PC-3 (cell line): ENCODE data around the gene ELMOD1. TPM values are rescaled to one million over a fixed set of nuclear protein-coding genes. Genes with fewer than 3 reads are reported as not detected.

Experiments used
- ATAC-seq: fragments of 200-7000 bp; cut with Tn5 transposase; 2 replicates; pipeline ENCODE4 v1.9.1; 2020; ENCODE audit warnings: mild to moderate bottlenecking, moderate library complexity
- BruUV-seq: library from RNA; stranded (reverse); fragments of 400-500 nt; replicated peaks from 2 replicates; lab custom pipeline; 2021; lab: Mats Ljungman, UMichigan
- CTCF ChIA-PET: fragments of 300-600 bp; sonication (Branson Sonifier 250); formaldehyde crosslinking; loops from one replicate; lab custom pipeline; 2022; ENCODE audit warnings: antibody characterized with exemption; lab: Charles Lee
- POLR2A ChIA-PET: fragments of 300-600 bp; sonication (Branson Sonifier 250); formaldehyde crosslinking; loops from one replicate; lab custom pipeline; 2022; ENCODE audit warnings: antibody characterized with exemption; ENCODE audit not compliant: unreplicated experiment; lab: Charles Lee
- DNase-seq: peaks from one replicate; pipeline ENCODE4 v3.0.0-alpha.2; 2015
- H2AFZ ChIP-seq: fragments of 300-600 bp; sonication (generic); 2 replicates; pipeline ENCODE4 v1.6.0; 2016; ENCODE audit warnings: antibody characterized with exemption, low read length
- H3F3A ChIP-seq: fragments of 300-600 bp; sonication (generic); one replicate; pipeline ENCODE4 v1.6.0; 2017; ENCODE audit warnings: antibody characterized with exemption, low read length, control low read depth, mild to moderate bottlenecking; ENCODE audit not compliant: unreplicated experiment
- H3K27ac ChIP-seq: fragments of 300-600 bp; sonication (generic); 2 replicates; pipeline ENCODE4 v1.5.1; 2016; ENCODE audit warnings: mild to moderate bottlenecking, low read length
- H3K27me3 ChIP-seq: fragments of 300-600 bp; sonication (generic); 2 replicates; pipeline ENCODE4 v1.6.1; 2016; ENCODE audit warnings: low read length, mixed read lengths
- H3K36me3 ChIP-seq: fragments of 300-600 bp; sonication (generic); 2 replicates; pipeline ENCODE4 v1.6.1; 2016; ENCODE audit warnings: low read depth, mixed run types, low read length, mixed read lengths
- H3K4me1 ChIP-seq: fragments of 300-600 bp; sonication (generic); 2 replicates; pipeline ENCODE4 v1.5.1; 2016; ENCODE audit warnings: low read length; ENCODE audit not compliant: insufficient read depth
- H3K4me2 ChIP-seq: fragments of 300-600 bp; sonication (generic); 2 replicates; pipeline ENCODE4 v1.6.0; 2016; ENCODE audit warnings: low read length
- H3K4me3 ChIP-seq: fragments of 300-600 bp; sonication (generic); 2 replicates; pipeline ENCODE4 v1.5.1; 2016; ENCODE audit warnings: mild to moderate bottlenecking, low read length, mixed read lengths
- H3K79me2 ChIP-seq: fragments of 300-600 bp; sonication (generic); 2 replicates; pipeline ENCODE4 v1.6.1; 2017; ENCODE audit warnings: low read length, mixed read lengths
- H3K9ac ChIP-seq: fragments of 300-600 bp; sonication (generic); 2 replicates; pipeline ENCODE4 v1.6.0; 2016; ENCODE audit warnings: mild to moderate bottlenecking, low read length
- H3K9me2 ChIP-seq: fragments of 300-600 bp; sonication (generic); replicated peaks from 2 replicates; pipeline ENCODE4 v1.6.1; 2016; ENCODE audit warnings: mixed run types, low read length, mixed read lengths
- H3K9me3 ChIP-seq: fragments of 300-600 bp; sonication (generic); 2 replicates; pipeline ENCODE4 v1.6.1; 2016; ENCODE audit warnings: low read length, mixed read lengths
- H4K20me1 ChIP-seq: fragments of 300-600 bp; sonication (generic); 2 replicates; pipeline ENCODE4 v1.6.1; 2016; ENCODE audit warnings: low read length, mixed read lengths
- EZH2 ChIP-seq: fragments of 300-600 bp; sonication (generic); IDR thresholded peaks from one replicate; pipeline ENCODE4 v1.6.1; 2017; ENCODE audit warnings: antibody characterized with exemption, mild to moderate bottlenecking, low read length; ENCODE audit not compliant: unreplicated experiment
- EZH2phosphoT487 ChIP-seq: fragments of 300-600 bp; sonication (generic); IDR thresholded peaks from 2 replicates; pipeline ENCODE4 v1.6.1; 2018; ENCODE audit warnings: mild to moderate bottlenecking, antibody characterized with exemption, low read length, borderline replicate concordance
- intact Hi-C: fragments of 100-400 bp; cut with micrococcal nuclease; formaldehyde crosslinking; loops from 2 replicates; pipeline ENCODE4 v1.9.0; 2023
- total RNA-seq: library from RNA; depleted of rRNA; stranded (reverse); fragments of >200 nt; gene quantifications from 2 replicates; pipeline ENCODE4 v1.2.3, GENCODE V29; 2014
- TF ChIP-seq, protein P1 (sequence below): fragments of 300-600 bp; sonication (generic); conservative IDR thresholded peaks from 2 replicates; pipeline ENCODE4 v1.5.1; 2017; ENCODE audit warnings: antibody characterized with exemption, low read depth, mild to moderate bottlenecking, low read length

ELMOD1 gene
- total RNA-seq, 1 experiment from 2014 or later, result not detected

DNA sequence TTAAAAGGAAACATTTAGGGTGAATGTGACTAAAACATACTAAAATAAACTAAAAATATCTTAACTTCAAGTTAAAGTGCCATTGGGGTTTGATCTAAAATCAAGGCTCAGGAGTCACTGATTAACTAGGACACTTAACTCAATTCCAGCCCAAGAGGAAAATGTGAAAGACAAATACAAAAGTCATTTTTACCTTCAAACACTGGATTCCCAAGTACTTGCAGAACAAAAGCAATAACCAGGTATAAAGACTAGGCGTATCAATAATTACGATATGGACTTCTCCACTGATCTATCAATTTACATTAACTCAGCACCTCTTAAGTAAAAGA, 41.0 kb upstream of the ELMOD1 start:
- H3K27ac ChIP-seq, result no peak overlapping the region
- H3K9ac ChIP-seq, result no peak overlapping the region
- no peak for TF ChIP-seq EZH2
- TF ChIP-seq, protein P1, sequence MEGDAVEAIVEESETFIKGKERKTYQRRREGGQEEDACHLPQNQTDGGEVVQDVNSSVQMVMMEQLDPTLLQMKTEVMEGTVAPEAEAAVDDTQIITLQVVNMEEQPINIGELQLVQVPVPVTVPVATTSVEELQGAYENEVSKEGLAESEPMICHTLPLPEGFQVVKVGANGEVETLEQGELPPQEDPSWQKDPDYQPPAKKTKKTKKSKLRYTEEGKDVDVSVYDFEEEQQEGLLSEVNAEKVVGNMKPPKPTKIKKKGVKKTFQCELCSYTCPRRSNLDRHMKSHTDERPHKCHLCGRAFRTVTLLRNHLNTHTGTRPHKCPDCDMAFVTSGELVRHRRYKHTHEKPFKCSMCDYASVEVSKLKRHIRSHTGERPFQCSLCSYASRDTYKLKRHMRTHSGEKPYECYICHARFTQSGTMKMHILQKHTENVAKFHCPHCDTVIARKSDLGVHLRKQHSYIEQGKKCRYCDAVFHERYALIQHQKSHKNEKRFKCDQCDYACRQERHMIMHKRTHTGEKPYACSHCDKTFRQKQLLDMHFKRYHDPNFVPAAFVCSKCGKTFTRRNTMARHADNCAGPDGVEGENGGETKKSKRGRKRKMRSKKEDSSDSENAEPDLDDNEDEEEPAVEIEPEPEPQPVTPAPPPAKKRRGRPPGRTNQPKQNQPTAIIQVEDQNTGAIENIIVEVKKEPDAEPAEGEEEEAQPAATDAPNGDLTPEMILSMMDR, result no peak
- TF ChIP-seq EZH2phosphoT487, result no peak
- H3F3A ChIP-seq, result peaks cover 10% of the 10 kb centered on the region
- no TSS peak for BruUV-seq
- H3K4me3 ChIP-seq, result no peak overlapping the region
- H3K36me3 ChIP-seq, result peaks cover 42% of the 10 kb centered on the region
- H3K9me2 ChIP-seq, result no peaks in the 10 kb centered on the region
- H3K4me1 ChIP-seq, result peaks cover 15% of the 10 kb centered on the region
- CTCF ChIA-PET, result interaction anchor here (0.9 to 1.9 kb wide), 3 partner anchors 13 to 146 kb away, joined by 5 to 11 read pairs (median 5); no protein-coding TSS in a partner anchor
- no peaks in the 10 kb centered on the region for H3K9me3 ChIP-seq
- H3K27me3 ChIP-seq, result no peaks in the 10 kb centered on the region
- POLR2A ChIA-PET, result interaction anchor here (1.0 kb wide), 1 partner anchor 13 kb away, joined by 6 read pairs; no protein-coding TSS in a partner anchor
- no peak overlapping the region for H3K4me2 ChIP-seq
- peaks cover under 1% of the 10 kb centered on the region; the same call in 1 of the 2 replicates for H4K20me1 ChIP-seq
- no peak for DNase-seq
- ATAC-seq, result no peak
- no peak overlapping the region for H2AFZ ChIP-seq
- intact Hi-C loops, result loop anchor here (1.0 to 5.0 kb wide), 6 partner anchors 13 to 828 kb away; no protein-coding TSS in a partner anchor
- H3K79me2 ChIP-seq, result no peaks in the 10 kb centered on the region

GRCh38 chr11:107550304-107550703, 40.6 kb upstream of the ELMOD1 start:
- Histone ChIP-seq H4K20me1 (no peaks in the 10 kb centered on the region), H3K27ac (no peak overlapping the region), H3K4me1 (peaks cover 12% of the 10 kb centered on the region), H3K9me3 (no peaks in the 10 kb centered on the region), H3K36me3 (peaks cover 42% of the 10 kb centered on the region), H3K4me2 (no peak overlapping the region), H2AFZ (no peak overlapping the region), H3F3A (peaks cover 8% of the 10 kb centered on the region), H3K9me2 (no peaks in the 10 kb centered on the region), H3K27me3 (no peaks in the 10 kb centered on the region), H3K79me2 (no peaks in the 10 kb centered on the region), H3K9ac (no peak overlapping the region), H3K4me3 (no peak overlapping the region)
- ATAC-seq (no peak), DNase-seq (no peak)
- CTCF ChIA-PET, result interaction anchor here (0.9 to 1.9 kb wide), 3 partner anchors 13 to 146 kb away, joined by 5 to 11 read pairs (median 5); no protein-coding TSS in a partner anchor
- BruUV-seq, result no TSS peak
- intact Hi-C loops, result no loop called here
- POLR2A ChIA-PET, result interaction anchor here (1.0 kb wide), 1 partner anchor 13 kb away, joined by 6 read pairs; no protein-coding TSS in a partner anchor
- TF ChIP-seq EZH2, result no peak
- TF ChIP-seq EZH2phosphoT487, result no peak

DNA sequence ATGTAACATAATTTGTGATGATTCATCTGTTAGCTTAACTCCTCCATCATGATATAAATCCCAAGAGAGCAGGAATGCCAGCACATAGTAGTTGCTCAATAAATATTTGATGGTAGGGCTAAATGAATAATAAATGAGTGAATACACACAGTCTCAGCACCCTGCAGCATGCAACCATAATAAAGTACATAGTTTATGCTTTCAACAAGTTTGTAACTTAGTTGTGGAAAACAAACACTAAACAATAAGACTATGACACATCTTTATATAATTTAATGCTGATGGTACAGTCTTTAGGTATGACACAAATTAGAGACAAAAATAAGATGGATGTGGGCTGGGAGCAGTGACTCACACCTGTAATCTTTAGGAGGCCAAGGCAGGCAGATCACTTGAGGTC, 29.3 kb upstream of the ELMOD1 start:
- Histone ChIP-seq H3K79me2 (peaks cover 34% of the 10 kb centered on the region), H4K20me1 (no peaks in the 10 kb centered on the region), H3K27ac (peak overlapping the region; percentile 92), H3K4me3 (no peak overlapping the region), H3K36me3 (peaks cover 6% of the 10 kb centered on the region; the same call in 1 of the 2 replicates), H2AFZ (no peak overlapping the region), H3K4me2 (peak overlapping the region; percentile 86; the same call in 1 of the 2 replicates), H3K9me3 (no peaks in the 10 kb centered on the region), H3K4me1 (peaks cover 48% of the 10 kb centered on the region), H3F3A (peaks cover 19% of the 10 kb centered on the region), H3K9me2 (no peaks in the 10 kb centered on the region), H3K27me3 (no peaks in the 10 kb centered on the region), H3K9ac (peak overlapping the region; percentile 71)
- TF ChIP-seq EZH2 (no peak), EZH2phosphoT487 (no peak)
- TF ChIP-seq, protein P1, result no peak
- ChIA-PET CTCF (no interaction called here), POLR2A (no interaction called here)
- DNase-seq (peak; percentile 95), ATAC-seq (peak; percentile 27)
- intact Hi-C loops, result loop anchor here (2.0 kb wide), 2 partner anchors 13 to 43 kb away; no protein-coding TSS in a partner anchor
- BruUV-seq, result no TSS peak
